GM18907 (cell line): ENCODE results near the gene BRINP3.
"Not testable (repeated sequence)": the region's sequence is repeated elsewhere in the genome, so short reads cannot be mapped to it uniquely, and the experiment has no call there.

Experiments
- ATAC-seq: cut with Tn5 transposase; IDR thresholded peaks from one replicate; pipeline ENCODE4 v1.9.1; 2021; ENCODE audit warnings: mild to moderate bottlenecking, moderate library complexity; ENCODE audit not compliant: unreplicated experiment

Gene BRINP3

DNA sequence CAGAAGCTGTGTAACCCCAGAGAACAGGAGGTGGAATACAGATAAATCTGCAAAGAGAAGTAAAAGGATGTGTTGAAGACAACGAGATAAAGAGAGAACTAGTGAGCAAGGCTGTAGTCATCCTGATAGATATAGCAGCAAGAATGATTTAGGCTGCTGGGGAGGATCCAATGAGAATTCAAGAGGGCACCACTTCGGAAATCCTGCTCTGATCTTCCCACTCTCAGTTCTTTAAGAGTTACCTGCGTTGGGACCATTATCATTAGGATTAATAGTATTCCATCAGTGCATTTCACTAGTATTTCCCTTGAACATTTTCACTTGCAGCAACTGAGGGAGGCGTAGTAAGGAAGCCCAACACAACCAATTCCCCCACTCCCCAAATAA, at the start of gene BRINP3:
TSS of gene BRINP3 (minus strand) at position 103 of the 387 bp plus-strand sequence.
- ATAC-seq: no peak

DNA sequence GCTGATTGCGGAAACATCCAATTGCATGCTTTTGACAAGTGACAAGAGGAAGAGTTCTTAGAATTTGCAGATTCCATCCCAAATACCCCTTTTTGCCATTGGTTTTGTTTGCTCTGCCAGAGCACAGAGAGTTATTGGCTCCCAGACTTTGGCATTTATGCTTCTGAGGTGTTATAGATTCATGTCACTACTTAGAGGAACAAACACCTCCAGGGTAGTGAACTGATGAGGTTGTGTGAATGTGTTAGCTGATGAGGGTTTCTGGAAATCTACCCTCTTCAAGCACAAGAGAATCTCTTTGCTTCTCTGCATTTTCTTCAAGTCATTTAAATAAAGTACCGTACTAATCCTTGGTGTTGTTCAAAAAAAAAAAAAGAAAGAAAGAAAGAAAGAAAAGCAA, 33.9 kb upstream of the BRINP3 start:
- ATAC-seq: no peak

DNA sequence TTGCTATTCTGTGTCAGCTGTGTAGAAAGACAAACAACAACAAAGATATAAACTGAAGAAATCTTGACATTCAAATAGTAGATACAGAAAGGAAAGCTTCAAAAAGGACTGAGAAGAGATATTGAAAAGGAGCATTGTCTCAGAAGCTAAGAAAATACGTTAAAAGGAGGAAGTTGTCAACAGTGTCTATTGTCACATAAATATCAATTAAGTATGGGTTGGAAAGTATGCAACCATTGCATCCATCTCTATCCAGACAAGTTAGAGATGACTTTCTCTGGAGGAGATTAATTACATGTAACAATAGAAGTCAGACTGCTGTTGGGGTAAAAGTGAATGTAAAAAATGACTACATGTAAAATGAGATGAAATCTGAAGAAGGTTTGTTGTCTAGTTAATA, 29.7 kb upstream of the BRINP3 start:
- ATAC-seq: no peak

DNA sequence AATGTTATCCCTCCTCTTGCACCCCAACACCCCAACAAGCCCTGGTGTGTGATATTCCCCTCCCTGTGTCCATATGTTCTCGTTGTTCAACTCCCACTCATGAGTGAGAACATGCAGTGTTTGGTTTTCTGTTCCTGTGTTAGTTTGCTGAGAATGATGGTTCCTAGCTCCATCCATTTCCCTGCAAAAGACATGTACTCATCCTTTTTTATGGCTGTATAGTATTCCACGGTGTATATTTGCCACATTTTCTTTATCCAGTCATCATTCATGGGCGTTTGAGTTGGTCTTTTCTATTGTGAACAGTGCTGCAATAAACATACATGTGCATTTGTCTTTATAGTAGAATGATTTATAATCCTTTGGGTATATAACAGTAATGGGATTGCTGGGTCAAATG, 26.9 kb upstream of the BRINP3 start:
- ATAC-seq: not testable (repeated sequence)

DNA sequence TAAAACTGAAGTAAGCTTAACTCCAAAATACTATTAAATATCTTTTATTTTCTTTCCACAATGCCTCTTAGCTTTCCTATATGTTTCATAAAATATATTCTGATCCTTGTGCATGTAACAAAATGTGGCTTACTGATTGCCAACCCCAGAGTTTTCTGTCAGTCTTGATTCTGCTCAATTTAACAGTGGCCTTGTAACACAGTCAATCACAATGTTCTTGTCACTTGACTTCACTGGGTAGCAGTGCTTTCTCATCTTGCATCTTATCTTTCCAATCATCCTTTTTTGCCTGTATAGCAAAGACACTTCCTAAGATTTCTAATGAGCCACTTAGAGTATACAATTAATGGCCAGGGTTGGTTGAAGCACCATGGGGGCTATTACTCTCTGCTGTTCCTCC, 19.9 kb upstream of the BRINP3 start:
- no peak for ATAC-seq

DNA sequence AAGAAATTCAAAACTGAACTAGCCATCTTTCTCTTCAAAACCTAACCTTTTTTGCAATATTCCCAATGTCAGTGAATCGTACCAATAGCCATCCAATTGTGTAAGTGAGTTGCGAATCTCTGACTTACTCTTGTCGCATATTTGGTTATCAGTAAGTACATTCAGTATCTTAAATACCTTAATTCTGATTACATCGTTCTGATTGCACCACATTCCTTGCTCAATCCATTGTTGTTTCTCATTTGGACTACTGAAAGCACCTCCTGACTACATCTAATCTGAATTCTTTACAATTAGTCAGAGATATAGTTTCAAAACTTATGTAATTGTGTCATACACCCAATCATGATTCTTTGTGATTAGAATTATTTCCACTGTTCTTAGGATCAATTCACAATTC, 16.8 kb upstream of the BRINP3 start:
- ATAC-seq: no peak

DNA sequence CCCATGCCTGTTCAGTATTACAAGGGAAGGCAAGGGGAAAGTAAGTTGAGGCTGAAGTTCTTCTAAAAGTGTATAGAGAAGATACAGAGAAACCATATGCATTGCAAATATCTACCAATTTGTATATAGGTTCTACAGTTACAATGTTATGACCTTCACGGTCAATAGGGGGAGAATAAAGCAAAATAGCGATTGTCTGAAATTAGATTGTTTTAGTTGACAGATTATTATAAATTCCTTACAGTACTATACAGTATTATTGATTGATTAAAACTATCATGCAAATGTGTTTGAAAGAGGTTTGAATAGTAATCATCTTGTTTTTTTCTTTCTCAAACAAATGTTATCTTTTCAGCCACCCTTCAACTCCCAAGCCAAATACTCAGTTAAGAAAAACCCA, 13.7 kb upstream of the BRINP3 start:
- ATAC-seq: no peak

DNA sequence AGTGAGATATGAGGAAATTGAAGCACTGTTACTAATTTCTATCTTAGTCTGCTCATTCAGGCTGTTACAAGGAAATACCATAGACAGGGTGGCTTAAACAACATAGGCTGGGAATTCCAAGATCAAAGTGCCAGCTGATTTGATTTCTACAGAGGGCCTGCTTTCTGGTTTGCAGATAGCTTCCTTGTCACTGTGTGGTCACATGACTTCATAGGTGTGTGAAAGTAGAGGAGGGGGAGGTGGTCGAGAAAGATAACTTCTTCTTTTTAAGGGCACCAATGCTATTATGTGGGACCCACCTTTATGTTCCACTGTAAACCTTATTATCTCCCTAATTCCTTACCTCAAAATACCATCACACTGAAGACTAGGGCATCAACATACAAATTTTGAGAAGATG, 6.4 kb upstream of the BRINP3 start:
- no peak for ATAC-seq

DNA sequence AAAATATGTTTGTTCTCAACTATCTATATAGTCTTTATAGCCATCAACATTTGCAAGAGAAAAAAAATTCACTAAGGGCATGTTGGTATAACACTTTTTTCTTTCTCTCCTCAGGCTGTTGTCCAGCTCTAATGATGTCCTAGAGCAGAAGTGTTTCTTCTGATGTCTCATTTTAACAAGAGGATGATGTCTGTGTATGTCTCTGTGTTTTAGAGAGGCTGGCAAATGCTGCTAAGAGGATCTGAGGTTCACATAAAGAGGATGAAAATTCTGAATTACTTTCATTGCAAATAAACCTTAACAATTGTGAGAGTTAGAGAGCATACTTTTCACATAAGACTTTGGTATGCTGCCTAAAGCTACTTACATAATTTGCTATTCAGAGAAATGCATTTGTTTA, 2.6 kb upstream of the BRINP3 start:
- ATAC-seq: no peak

DNA sequence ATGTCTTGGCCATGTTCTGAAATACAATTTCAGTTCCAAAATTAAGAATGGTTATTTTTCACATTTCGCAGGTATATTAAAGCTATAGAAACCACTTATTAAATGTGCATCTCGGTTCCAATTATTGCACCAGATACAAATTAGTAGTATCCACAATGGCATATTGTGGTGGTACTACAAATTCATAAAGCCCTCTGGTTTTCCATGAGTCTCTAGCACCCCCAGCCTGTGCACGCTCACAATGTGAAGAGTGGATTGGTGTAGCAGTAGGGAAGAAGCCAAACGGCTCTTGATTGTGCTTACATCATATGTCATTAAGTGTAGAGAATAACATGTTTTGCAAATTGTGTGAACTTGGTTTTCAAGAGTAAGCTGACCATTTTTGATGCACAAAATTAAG, 1.9 kb upstream of the BRINP3 start:
- ATAC-seq: no peak

DNA sequence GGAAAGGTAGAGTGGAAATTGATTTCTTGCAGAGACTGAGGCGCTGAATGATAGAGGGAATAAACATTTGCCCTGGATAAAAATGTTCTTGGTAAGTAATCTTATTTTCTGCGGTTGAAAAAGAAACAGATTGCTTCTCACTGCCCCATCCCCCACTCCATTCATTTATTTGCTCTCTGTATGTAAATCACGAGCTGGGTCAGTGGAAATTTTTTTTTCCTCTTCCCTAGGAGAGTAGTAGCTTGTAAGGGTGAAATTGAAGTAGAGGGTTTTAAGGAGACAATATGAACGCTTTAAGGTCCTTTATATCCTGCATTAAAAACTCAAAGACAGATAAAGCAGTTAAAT, 1.4 kb upstream of the BRINP3 start:
- no peak for ATAC-seq

DNA sequence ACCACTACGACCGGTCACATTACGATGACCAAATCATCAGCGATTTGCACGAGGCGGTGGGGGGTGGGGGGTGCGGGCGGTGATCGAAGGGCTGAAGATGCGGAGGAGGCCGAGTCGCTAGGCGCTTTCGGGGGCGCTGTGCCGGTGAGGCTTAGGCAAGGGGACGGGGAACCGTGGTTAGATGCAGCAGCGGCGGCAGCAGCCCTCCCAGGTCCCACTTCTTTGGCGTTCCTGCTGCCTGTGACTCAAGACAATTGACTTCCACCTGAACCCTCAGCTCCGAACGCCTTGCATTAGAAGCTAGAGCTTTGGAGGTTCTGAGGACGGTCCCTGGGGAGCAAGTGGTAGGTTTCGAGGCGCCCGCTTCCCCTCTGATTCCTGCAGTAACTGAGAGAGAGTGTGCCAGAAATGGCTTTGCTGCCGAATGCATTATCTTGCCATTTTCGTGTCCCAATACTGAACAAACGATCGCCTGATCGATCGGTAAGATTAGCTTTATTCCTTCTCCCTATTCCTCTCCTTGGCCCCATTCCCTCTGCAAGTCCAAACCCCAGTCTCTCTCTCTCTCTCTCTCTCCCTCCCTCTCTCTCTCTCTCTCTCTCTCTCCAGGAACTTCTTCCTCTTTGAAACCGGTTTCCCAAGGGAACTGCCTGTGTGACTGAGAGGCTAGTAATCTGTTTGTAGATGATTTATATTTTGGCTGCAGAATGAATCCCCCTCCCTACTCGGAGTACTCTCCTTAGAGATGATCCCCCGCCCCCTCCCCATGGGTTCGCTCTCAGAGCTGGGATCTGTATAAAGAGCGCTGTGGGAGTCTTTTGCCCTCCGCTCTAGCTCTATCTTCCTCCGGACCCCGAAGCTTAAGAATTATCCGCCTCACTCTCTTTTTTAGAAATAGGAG, 735 bp upstream of the BRINP3 start:
- peak; percentile 81 for ATAC-seq

DNA sequence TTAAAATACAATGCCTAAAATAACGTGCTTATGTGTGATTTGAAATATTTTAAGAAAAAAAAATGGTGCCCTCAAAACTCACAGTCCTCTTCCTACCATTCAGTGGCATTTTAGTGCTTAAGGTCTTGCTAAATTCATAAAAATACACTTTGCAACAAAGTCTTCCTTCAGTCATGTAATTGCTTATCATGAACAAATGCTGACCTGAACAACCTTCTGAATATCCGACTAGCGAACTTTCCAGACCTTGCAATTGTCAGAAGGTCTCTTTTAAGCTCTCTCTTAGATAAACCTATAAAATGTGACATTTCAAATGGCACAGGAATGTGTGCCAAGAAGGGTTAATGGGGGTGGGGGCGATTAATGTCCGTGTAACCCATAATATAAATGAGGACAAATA, 858 bp downstream of the BRINP3 start:
- ATAC-seq: no peak

DNA sequence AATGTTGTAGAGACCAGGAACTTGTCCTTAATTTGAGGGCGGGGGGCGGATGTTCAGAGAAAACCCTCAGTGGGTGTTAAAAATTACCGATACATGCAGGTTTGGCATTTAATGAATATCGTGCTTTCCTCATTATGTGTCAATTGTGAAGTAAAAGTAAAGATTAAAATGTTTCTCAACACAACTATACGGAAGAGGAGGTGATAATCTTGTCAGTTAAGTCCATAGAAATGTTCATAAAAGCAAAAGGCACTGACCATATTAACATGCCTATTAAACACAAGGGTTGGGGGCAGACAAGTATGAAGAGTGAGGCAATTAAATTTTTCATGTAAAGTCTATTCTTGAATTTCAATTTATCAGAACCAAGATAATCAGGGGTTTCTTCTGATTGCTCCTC, 1.3 kb downstream of the BRINP3 start:
- no peak for ATAC-seq

DNA sequence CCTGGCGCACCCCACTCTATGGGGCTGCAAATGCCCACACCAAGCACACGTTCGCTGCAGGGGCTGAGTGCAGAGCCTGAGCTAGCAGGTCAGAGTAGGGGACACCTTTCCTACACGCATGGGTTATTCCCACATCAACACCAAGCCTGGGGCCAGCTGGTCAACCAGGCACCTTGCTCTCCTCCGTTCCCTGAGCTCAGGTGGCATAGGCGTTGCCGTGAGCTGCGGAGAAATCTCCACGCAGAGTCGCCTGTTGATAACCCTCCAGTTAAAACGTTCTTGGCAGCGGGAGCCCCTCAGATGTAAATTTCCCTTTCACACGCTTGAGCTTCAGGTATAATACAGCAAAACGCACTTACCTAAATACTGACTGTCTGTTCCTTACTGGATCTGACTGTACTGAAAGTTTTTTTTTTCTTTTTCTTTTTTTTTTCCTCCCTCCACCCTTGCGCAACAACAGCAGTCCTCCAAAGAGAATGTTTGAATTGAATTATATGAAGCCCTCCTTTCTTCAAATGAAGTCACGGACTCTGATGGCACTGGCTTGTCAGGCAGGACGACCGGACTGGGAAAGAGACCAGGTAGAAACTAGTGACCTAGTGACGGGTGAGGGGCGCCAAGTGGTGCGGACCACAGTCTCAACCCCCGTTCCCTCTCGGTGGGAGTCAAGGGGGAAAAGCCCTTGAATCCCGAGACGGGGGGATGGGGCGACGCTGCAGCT, 2.1 kb downstream of the BRINP3 start:
- ATAC-seq: no peak

DNA sequence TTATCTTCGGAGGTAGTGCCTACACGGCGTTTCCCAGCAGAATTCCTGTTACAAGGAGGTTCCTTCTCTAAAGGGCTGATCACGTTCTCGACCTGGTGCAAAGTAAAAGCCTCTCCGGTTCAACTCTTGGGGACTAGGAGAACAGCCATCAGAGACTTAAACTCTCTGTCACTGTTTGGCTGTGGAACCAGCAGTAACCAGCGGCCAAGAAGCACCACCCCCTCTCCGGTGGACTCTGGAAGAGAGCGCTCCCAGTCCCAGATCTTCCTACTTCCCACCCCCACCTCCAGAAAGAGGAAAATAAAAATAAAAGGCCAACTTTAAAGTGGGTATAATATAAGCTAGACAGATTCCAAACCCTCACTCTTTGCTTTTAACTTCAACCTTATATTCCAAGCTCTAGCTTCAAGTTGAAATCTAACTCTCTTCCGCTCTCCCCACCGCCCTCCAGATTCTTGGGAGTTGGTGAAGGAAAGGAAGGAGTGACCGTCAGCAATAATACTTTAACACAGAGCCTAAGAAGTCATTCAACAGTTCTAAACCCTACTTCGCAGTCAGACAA, 2.9 kb downstream of the BRINP3 start:
- no peak for ATAC-seq

DNA sequence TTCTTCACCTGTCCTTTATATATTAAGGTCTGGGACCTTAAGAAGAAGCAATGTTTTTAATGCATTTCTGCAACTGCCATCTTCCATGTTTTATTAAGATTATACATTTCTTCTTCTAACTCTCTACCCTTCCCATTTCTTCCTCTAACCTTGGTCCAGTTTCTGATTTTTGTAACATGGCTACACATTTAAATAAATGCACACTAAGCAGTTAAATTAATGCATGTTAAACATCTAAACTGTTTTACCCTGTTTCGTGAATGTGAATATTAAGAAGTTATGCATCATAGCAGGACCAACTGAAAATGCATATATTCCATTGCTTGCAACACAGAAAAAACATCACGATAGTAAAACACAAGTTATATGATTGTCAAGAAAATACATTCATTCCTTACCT, 3.7 kb downstream of the BRINP3 start:
- no peak for ATAC-seq

DNA sequence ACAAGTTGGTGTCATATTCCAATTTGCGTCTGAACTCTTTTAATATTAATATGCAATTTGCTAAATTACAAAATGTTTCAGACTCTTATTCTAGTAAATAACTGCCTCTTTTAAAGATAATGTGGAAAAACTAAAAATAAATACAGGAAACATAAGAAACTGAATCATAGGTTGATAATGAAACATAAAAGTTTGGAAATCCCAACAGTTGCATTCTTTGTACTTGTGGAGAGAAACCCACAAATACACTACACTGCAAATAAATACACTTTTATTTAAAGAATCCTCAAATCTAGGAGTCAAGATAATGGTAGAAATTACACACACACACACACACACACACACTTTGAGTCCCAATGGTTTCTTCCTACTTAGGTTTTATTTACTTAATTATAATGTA, 5.2 kb downstream of the BRINP3 start:
- no peak for ATAC-seq

DNA sequence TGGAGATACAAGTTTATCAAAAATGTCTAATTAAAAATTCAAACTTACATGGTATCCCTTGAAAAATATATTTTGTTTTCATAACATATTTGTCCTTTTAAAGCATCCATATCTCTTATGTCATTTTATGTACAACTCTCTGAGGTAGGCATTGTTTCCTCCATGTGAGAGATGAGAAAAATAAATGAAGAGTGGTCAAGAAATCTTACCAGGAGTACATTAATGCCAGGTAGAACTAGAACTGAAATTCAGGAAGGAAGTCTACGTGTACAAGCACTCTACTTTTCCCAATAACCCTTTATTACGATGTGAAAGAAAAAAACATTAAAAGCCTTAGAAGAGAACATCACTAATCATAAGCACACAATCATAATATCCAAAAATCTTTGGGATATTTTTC, 5.6 kb downstream of the BRINP3 start:
- no peak for ATAC-seq

DNA sequence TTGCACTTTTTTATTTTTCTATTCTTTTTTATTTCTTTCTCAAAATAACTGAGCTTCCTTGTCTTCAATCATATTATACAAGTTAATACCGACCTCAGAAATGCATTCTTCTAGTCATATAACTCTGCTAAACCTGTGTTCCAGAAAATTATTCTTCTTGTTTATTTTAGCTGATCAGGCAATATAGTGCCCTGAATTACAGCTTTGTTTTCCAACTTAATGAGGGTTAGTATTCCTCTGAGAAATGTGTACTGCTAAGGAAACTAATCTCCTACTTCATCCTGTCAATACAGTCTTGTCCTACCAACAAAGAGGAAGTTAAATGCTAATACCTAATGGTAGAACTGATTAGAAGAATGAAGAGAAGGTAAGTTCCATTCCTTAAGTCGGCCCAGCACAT, 13.0 kb downstream of the BRINP3 start:
- no peak for ATAC-seq

DNA sequence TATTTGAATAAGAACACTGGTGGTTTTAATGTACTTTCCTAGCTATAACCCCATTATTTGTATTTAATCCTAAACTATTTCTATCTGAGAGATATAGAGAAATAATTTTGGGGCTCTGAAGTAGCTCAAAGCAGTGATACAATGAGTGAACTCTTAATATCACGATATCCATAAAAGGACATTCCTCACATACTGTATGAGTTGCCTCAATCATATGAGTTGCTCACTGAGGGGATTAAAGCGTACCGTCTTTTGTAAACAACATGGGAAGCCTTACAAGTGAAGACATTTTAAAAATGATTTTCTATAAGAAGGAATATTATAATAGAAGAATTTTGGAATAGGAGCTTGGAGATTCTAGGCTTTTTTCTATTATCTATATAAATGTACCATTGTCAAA, 21.5 kb downstream of the BRINP3 start:
- no peak for ATAC-seq

DNA sequence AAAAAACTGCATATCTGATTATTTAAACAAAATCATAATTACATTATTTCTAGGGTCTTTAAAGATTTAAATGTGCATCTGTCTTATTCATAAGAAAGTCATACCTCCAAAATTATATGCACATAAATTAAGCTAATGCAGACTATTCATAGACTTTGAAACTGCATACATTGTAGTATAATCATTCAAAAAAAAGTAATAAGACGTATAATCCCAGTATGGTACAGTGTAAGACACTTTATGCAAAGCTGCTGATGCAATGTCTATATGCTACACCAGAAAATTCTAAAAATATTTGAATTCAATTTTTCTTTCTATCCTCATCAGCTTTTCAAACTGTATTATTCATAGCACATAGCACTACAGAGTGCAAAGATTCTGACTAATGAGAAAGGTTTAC, 22.0 kb downstream of the BRINP3 start:
- no peak for ATAC-seq
